NT2/D1 (cell line): Measurements from ENCODE around the gene IL33.

Source experiments
- SUZ12 ChIP-seq: IDR thresholded peaks from 2 replicates; pipeline ENCODE4 v1.6.1; 2011; ENCODE audit not compliant: insufficient read length, insufficient read depth; ENCODE audit errors: extremely low read depth
- YY1 ChIP-seq: IDR thresholded peaks from 2 replicates; pipeline ENCODE4 v1.6.1; 2011; ENCODE audit not compliant: insufficient read length, insufficient read depth
- ZNF274 ChIP-seq: IDR thresholded peaks from 2 replicates; pipeline ENCODE4 v1.6.1; 2011; ENCODE audit warnings: mild to moderate bottlenecking, low read depth, low read length

DNA sequence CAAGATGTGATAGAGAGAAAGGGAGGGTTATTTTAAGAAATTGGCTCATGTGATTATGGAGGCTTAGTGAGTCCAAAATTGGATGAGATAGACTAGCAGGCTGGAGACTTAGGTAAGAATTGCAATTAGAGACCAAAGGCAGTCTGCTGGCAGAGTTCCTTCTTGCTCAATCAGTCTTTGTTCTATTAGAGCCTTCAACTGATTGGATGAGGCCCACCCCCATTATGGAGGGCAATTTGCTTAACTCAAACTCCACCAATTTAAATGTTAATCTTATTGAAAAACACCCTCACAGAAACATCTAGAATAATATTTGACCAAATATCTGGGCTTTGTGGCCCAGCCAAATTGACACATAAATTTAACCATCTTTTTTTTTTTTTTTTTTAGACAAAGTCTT is 88.6 kb downstream of the IL33 start:
- TF ChIP-seq ZNF274, result no peak
- TF ChIP-seq YY1, result no peak
- no peak for TF ChIP-seq SUZ12
